A673 (cell line): ENCODE data around the gene TMEM218. TPM values are rescaled to one million over a fixed set of nuclear protein-coding genes. Genes with fewer than 3 reads are reported as not detected.

Experiments used
- BruUV-seq: library from RNA; stranded (reverse); fragments of 400-500 nt; replicated peaks from 2 replicates; lab custom pipeline; 2021; lab: Mats Ljungman, UMichigan
- CTCF ChIA-PET: fragments of 300-600 bp; sonication (Branson Sonifier 250); formaldehyde crosslinking; loops from one replicate; lab custom pipeline; 2022; ENCODE audit warnings: antibody characterized with exemption; lab: Charles Lee
- POLR2A ChIA-PET: fragments of 300-600 bp; sonication (Branson Sonifier 250); formaldehyde crosslinking; loops from one replicate; lab custom pipeline; 2022; ENCODE audit warnings: antibody characterized with exemption; ENCODE audit not compliant: low non-redundant PET; lab: Charles Lee
- DNase-seq: peaks from one replicate; pipeline ENCODE4 v3.0.0-alpha.2; 2015; ENCODE audit warnings: low spot score
- H3K27ac ChIP-seq: fragments of 200-600 bp; sonication (generic); 2 replicates; pipeline ENCODE4 v1.5.1; 2016; ENCODE audit warnings: mixed run types, low read depth, mild to moderate bottlenecking, mixed read lengths, antibody characterized with exemption, low read length; ENCODE audit not compliant: poor library complexity, severe bottlenecking
- H3K27me3 ChIP-seq: fragments of 200-600 bp; sonication (generic); replicated peaks from 2 replicates; pipeline ENCODE4 v1.6.1; 2017; ENCODE audit warnings: mixed run types, low read depth, mild to moderate bottlenecking, mixed read lengths, antibody characterized with exemption, low read length; ENCODE audit not compliant: insufficient read depth, poor library complexity
- H3K36me3 ChIP-seq: fragments of 200-600 bp; sonication (generic); 2 replicates; pipeline ENCODE4 v1.6.1; 2016; ENCODE audit warnings: mixed run types, mild to moderate bottlenecking, mixed read lengths, antibody characterized with exemption, low read length; ENCODE audit not compliant: insufficient read depth, poor library complexity, severe bottlenecking
- H3K4me1 ChIP-seq: fragments of 200-600 bp; sonication (generic); 2 replicates; pipeline ENCODE4 v1.6.1; 2017; ENCODE audit warnings: mixed run types, mild to moderate bottlenecking, mixed read lengths, antibody characterized with exemption, low read length; ENCODE audit not compliant: insufficient read depth, poor library complexity, severe bottlenecking
- H3K4me3 ChIP-seq: fragments of 200-600 bp; sonication (generic); 2 replicates; pipeline ENCODE4 v1.5.1; 2016; ENCODE audit warnings: low read depth, mixed run types, mild to moderate bottlenecking, mixed read lengths, low read length; ENCODE audit not compliant: poor library complexity, severe bottlenecking
- H3K9me3 ChIP-seq: fragments of 200-600 bp; sonication (generic); 2 replicates; pipeline ENCODE4 v1.6.1; 2016; ENCODE audit warnings: mixed run types, low read depth, mild to moderate bottlenecking, mixed read lengths, antibody characterized with exemption, low read length; ENCODE audit not compliant: poor library complexity, severe bottlenecking
- EZH2 ChIP-seq: fragments of 200-600 bp; sonication (generic); IDR thresholded peaks from 2 replicates; pipeline ENCODE4 v1.6.1; 2017; ENCODE audit warnings: borderline replicate concordance, low read depth, mild to moderate bottlenecking, mixed read lengths, antibody characterized with exemption, low read length; ENCODE audit not compliant: poor library complexity, severe bottlenecking
- intact Hi-C: fragments of 100-400 bp; cut with micrococcal nuclease; formaldehyde crosslinking; loops from one replicate; pipeline ENCODE4 v1.10.0; 2022; ENCODE audit not compliant: unreplicated experiment
- total RNA-seq: library from RNA; stranded (reverse); gene quantifications from 2 replicates; pipeline ENCODE4 v1.2.3, GENCODE V29; 2021
- TF ChIP-seq, protein P1 (sequence below): fragments of 300-800, 200-600 bp; sonication (generic); conservative IDR thresholded peaks from 2 replicates; pipeline ENCODE4 v1.5.1; 2017; ENCODE audit warnings: low read depth, mild to moderate bottlenecking, antibody characterized with exemption, low read length, moderate library complexity, mixed read lengths

Gene TMEM218
- total RNA-seq, 1 experiment from 2014 or later: 28.8 TPM

DNA sequence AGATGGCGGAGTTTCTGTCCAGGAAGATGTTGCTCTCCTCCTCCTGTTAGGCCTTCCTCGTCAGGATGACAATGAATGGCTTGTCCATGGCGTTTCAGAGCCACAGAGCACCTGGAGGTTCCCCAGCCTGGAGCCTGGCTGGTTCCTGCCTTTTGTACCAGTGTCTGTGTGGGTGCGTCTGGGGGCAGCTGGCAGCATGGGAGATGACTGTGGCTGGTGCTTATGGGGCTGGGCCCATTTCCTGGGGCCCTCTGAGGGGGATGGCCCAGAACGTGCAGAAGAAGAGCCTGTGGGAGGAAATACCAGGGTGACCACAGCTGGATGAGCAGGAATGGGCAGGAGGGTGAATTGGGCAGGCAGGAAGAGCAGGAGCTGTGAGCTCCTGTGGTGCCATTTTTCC is 41.6 kb downstream of the TMEM218 start:
- Histone ChIP-seq H3K27me3 (peaks cover 17% of the 10 kb centered on the region), H3K4me1 (no peaks in the 10 kb centered on the region), H3K4me3 (no peak overlapping the region), H3K9me3 (no peaks in the 10 kb centered on the region), H3K27ac (no peak overlapping the region), H3K36me3 (no peaks in the 10 kb centered on the region)
- POLR2A ChIA-PET: no interaction called here
- no TSS peak for BruUV-seq
- intact Hi-C loops: no loop called here
- CTCF ChIA-PET: no interaction called here
- DNase-seq: no peak
- no peak for TF ChIP-seq EZH2
- TF ChIP-seq, protein P1, sequence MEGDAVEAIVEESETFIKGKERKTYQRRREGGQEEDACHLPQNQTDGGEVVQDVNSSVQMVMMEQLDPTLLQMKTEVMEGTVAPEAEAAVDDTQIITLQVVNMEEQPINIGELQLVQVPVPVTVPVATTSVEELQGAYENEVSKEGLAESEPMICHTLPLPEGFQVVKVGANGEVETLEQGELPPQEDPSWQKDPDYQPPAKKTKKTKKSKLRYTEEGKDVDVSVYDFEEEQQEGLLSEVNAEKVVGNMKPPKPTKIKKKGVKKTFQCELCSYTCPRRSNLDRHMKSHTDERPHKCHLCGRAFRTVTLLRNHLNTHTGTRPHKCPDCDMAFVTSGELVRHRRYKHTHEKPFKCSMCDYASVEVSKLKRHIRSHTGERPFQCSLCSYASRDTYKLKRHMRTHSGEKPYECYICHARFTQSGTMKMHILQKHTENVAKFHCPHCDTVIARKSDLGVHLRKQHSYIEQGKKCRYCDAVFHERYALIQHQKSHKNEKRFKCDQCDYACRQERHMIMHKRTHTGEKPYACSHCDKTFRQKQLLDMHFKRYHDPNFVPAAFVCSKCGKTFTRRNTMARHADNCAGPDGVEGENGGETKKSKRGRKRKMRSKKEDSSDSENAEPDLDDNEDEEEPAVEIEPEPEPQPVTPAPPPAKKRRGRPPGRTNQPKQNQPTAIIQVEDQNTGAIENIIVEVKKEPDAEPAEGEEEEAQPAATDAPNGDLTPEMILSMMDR: no peak

DNA sequence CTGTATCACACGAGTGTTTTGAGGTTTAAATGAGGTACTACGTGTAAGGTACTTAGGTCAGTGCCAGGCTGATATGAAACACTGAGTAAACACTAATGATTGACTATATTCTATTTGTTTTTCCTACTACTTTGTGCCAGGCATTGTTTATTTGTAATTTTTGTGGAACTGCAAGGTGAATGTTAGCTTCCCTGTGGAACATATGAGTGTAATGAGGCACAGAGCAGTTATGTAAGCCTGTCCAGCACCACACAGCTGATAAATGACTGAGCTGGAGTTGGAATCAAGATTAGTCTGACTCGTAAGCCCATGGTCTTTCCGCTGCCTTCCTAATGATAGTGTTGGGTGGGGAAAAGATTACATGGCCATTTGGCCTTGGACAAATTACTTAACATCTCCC is 42.4 kb downstream of the TMEM218 start:
- no peak for DNase-seq
- no peaks in the 10 kb centered on the region for H3K4me1 ChIP-seq
- ChIA-PET CTCF (no interaction called here), POLR2A (no interaction called here)
- no peak for TF ChIP-seq EZH2
- TF ChIP-seq, protein P1: no peak
- BruUV-seq: no TSS peak
- peaks cover 25% of the 10 kb centered on the region for H3K27me3 ChIP-seq
- H3K9me3 ChIP-seq: no peaks in the 10 kb centered on the region
- intact Hi-C loops: no loop called here
- H3K36me3 ChIP-seq: no peaks in the 10 kb centered on the region
- no peak overlapping the region for H3K4me3 ChIP-seq
- H3K27ac ChIP-seq: no peak overlapping the region

DNA sequence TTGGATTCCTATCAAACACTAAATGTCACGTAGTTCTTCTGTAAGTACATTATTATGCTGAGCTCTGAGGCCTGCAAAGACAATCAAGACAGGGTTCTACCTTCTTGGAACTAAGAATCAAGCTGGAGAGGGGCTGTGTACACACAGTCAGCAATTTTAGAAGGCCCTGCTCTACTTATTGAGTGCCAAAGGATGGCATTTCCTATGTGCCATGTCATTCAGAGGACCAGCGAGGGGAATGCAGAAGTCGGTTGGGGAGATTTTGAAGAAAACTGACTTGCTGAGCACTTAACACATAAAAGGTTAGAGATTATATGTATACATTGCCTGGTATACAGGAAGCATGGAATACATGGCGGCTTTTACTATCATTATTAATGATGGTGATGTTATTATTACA is 43.1 kb downstream of the TMEM218 start:
- intact Hi-C loops: no loop called here
- no peak for DNase-seq
- H3K4me1 ChIP-seq: no peaks in the 10 kb centered on the region
- ChIA-PET CTCF (no interaction called here), POLR2A (no interaction called here)
- no TSS peak for BruUV-seq
- H3K27ac ChIP-seq: no peak overlapping the region
- no peak overlapping the region for H3K4me3 ChIP-seq
- peaks cover 32% of the 10 kb centered on the region for H3K27me3 ChIP-seq
- no peaks in the 10 kb centered on the region for H3K9me3 ChIP-seq
- TF ChIP-seq EZH2: no peak
- TF ChIP-seq, protein P1: no peak
- no peaks in the 10 kb centered on the region for H3K36me3 ChIP-seq
